GM12873 (cell line): ENCODE results near the gene PDCD1.

Source experiments
- CTCF ChIP-seq: IDR thresholded peaks from 2 replicates; pipeline ENCODE4 v1.5.1; 2012; ENCODE audit warnings: low read depth, mild to moderate bottlenecking, moderate library complexity, low read length, control low read depth; ENCODE audit not compliant: insufficient read depth; ENCODE audit errors: missing control alignments

PDCD1 gene

GRCh38 chr2:241896746-241897201, 38.1 kb upstream of the PDCD1 start:
- TF ChIP-seq CTCF = no peak

GRCh38 chr2:241895712-241896641, 37.3 kb upstream of the PDCD1 start:
- TF ChIP-seq CTCF = no peak

- no peak for TF ChIP-seq CTCF
Measured at GRCh38 chr2:241895427-241895711, 36.7 kb upstream of the PDCD1 start.

GRCh38 chr2:241894681-241895426, 36.2 kb upstream of the PDCD1 start:
- no peak for TF ChIP-seq CTCF

GRCh38 chr2:241894056-241894641, 35.5 kb upstream of the PDCD1 start:
- TF ChIP-seq CTCF = no peak

- no peak for TF ChIP-seq CTCF
Measured at GRCh38 chr2:241893265-241893664, 34.6 kb upstream of the PDCD1 start.
